ENCODE measurements around the gene FBXW9.
A peak's percentile ranks its signal among the peaks of the same experiment; 100 is the strongest.
"Not testable (repeated sequence)": the region's sequence is repeated elsewhere in the genome, so short reads cannot be mapped to it uniquely, and the experiment has no call there.

Gene FBXW9

GRCh38 chr19:12723641-12724426 is 27.4 kb upstream of the FBXW9 start, which contains the start of gene TNPO2:
TNPO2 (minus strand) TSS chr19:12723932; CDS start chr19:12720977, 2,955 bp downstream.
- Histone ChIP-seq H3K27ac (ENCODE audit: low read depth, low read length) (peak within 1 kb of the TSS; percentile 83), H3K36me3 (ENCODE audit: control insufficient read depth, insufficient read depth, low read length) (peaks cover 3% of the 10 kb centered on the region), H3K4me1 (ENCODE audit: control insufficient read depth, insufficient read depth, low read length) (peaks cover 11% of the 10 kb centered on the region), H3K4me3 (ENCODE audit: low read length) (peak within 1 kb of the TSS; percentile 91), H3K9ac (ENCODE audit: low read length) (peak within 1 kb of the TSS; percentile 61), H3K27me3 (ENCODE audit: control insufficient read depth, insufficient read depth, low read length) (no peaks in the 10 kb centered on the region)

GRCh38 chr19:12723381-12723640 is 26.9 kb upstream of the FBXW9 start:
- H3K4me3 ChIP-seq (ENCODE audit: low read length) = peak overlapping the region; percentile 91
- H3K9ac ChIP-seq (ENCODE audit: low read length) = peak overlapping the region; percentile 61
- H3K4me1 ChIP-seq (ENCODE audit: control insufficient read depth, insufficient read depth, low read length) = peaks cover 11% of the 10 kb centered on the region
- no peaks in the 10 kb centered on the region for H3K27me3 ChIP-seq (ENCODE audit: control insufficient read depth, insufficient read depth, low read length)
- H3K27ac ChIP-seq (ENCODE audit: low read depth, low read length) = peak overlapping the region; percentile 83
- H3K36me3 ChIP-seq (ENCODE audit: control insufficient read depth, insufficient read depth, low read length) = peaks cover 6% of the 10 kb centered on the region

- H3K9ac ChIP-seq (ENCODE audit: low read length) = peak overlapping the region; percentile 61
- peaks cover 11% of the 10 kb centered on the region for H3K4me1 ChIP-seq (ENCODE audit: control insufficient read depth, insufficient read depth, low read length)
Measured at GRCh38 chr19:12722566-12723380, 26.3 kb upstream of the FBXW9 start.

GRCh38 chr19:12721656-12722565 is 25.5 kb upstream of the FBXW9 start:
- H3K4me3 ChIP-seq (ENCODE audit: low read length) = peak overlapping the region; percentile 68
- no peaks in the 10 kb centered on the region for H3K27me3 ChIP-seq (ENCODE audit: control insufficient read depth, insufficient read depth, low read length)
- H3K27ac ChIP-seq (ENCODE audit: low read depth, low read length) = peak overlapping the region; percentile 94
- H3K36me3 ChIP-seq (ENCODE audit: control insufficient read depth, insufficient read depth, low read length) = peaks cover 11% of the 10 kb centered on the region
- peaks cover 11% of the 10 kb centered on the region for H3K4me1 ChIP-seq (ENCODE audit: control insufficient read depth, insufficient read depth, low read length)
- H3K9ac ChIP-seq (ENCODE audit: low read length) = peak overlapping the region; percentile 56

More at GRCh38 chr19:12722566-12723380, 26.3 kb upstream of the FBXW9 start:
- Histone ChIP-seq H3K4me3 (ENCODE audit: low read length) (peak overlapping the region; percentile 91), H3K36me3 (ENCODE audit: control insufficient read depth, insufficient read depth, low read length) (peaks cover 8% of the 10 kb centered on the region), H3K27ac (ENCODE audit: low read depth, low read length) (peak overlapping the region; percentile 94), H3K27me3 (ENCODE audit: control insufficient read depth, insufficient read depth, low read length) (no peaks in the 10 kb centered on the region)

GRCh38 chr19:12720851-12721655 is 24.6 kb upstream of the FBXW9 start:
- H3K36me3 ChIP-seq (ENCODE audit: control insufficient read depth, insufficient read depth, low read length) = peaks cover 15% of the 10 kb centered on the region
- no peaks in the 10 kb centered on the region for H3K27me3 ChIP-seq (ENCODE audit: control insufficient read depth, insufficient read depth, low read length)
- peaks cover 11% of the 10 kb centered on the region for H3K4me1 ChIP-seq (ENCODE audit: control insufficient read depth, insufficient read depth, low read length)
- peak overlapping the region; percentile 68 for H3K4me3 ChIP-seq (ENCODE audit: low read length)
- H3K27ac ChIP-seq (ENCODE audit: low read depth, low read length) = peak overlapping the region; percentile 94
- peak overlapping the region; percentile 54 for H3K9ac ChIP-seq (ENCODE audit: low read length)

GRCh38 chr19:12720296-12720695 is 23.9 kb upstream of the FBXW9 start:
- peak overlapping the region; percentile 68 for H3K4me3 ChIP-seq (ENCODE audit: low read length)
- peaks cover 11% of the 10 kb centered on the region for H3K4me1 ChIP-seq (ENCODE audit: control insufficient read depth, insufficient read depth, low read length)
- H3K27me3 ChIP-seq (ENCODE audit: control insufficient read depth, insufficient read depth, low read length) = no peaks in the 10 kb centered on the region
- H3K9ac ChIP-seq (ENCODE audit: low read length) = no peak overlapping the region
- peak overlapping the region; percentile 94 for H3K27ac ChIP-seq (ENCODE audit: low read depth, low read length)
- H3K36me3 ChIP-seq (ENCODE audit: control insufficient read depth, insufficient read depth, low read length) = peaks cover 21% of the 10 kb centered on the region

GRCh38 chr19:12715929-12716328 is 19.5 kb upstream of the FBXW9 start:
- H3K27ac ChIP-seq (ENCODE audit: low read depth, low read length) = no peak overlapping the region
- H3K27me3 ChIP-seq (ENCODE audit: control insufficient read depth, insufficient read depth, low read length) = no peaks in the 10 kb centered on the region
- peaks cover 4% of the 10 kb centered on the region for H3K4me1 ChIP-seq (ENCODE audit: control insufficient read depth, insufficient read depth, low read length)
- peaks cover 47% of the 10 kb centered on the region for H3K36me3 ChIP-seq (ENCODE audit: control insufficient read depth, insufficient read depth, low read length)
- no peak overlapping the region for H3K9ac ChIP-seq (ENCODE audit: low read length)
- no peak overlapping the region for H3K4me3 ChIP-seq (ENCODE audit: low read length)

GRCh38 chr19:12715102-12715501 is 18.7 kb upstream of the FBXW9 start:
- Histone ChIP-seq H3K36me3 (ENCODE audit: control insufficient read depth, insufficient read depth, low read length) (peaks cover 52% of the 10 kb centered on the region), H3K27ac (ENCODE audit: low read depth, low read length) (no peak overlapping the region), H3K27me3 (ENCODE audit: control insufficient read depth, insufficient read depth, low read length) (no peaks in the 10 kb centered on the region), H3K4me3 (ENCODE audit: low read length) (no peak overlapping the region), H3K9ac (ENCODE audit: low read length) (no peak overlapping the region), H3K4me1 (ENCODE audit: control insufficient read depth, insufficient read depth, low read length) (no peaks in the 10 kb centered on the region)

- not testable (repeated sequence) for H3K4me3 ChIP-seq (ENCODE audit: low read length); H3K27ac ChIP-seq (ENCODE audit: low read depth, low read length); H3K4me1 ChIP-seq (ENCODE audit: control insufficient read depth, insufficient read depth, low read length); H3K9ac ChIP-seq (ENCODE audit: low read length); H3K27me3 ChIP-seq (ENCODE audit: control insufficient read depth, insufficient read depth, low read length)
- H3K36me3 ChIP-seq (ENCODE audit: control insufficient read depth, insufficient read depth, low read length) = peaks cover 55% of the 10 kb centered on the region
Measured at GRCh38 chr19:12713304-12713703, 16.9 kb upstream of the FBXW9 start.

- peaks cover 52% of the 10 kb centered on the region for H3K36me3 ChIP-seq (ENCODE audit: control insufficient read depth, insufficient read depth, low read length)
- not testable (repeated sequence) for H3K27me3 ChIP-seq (ENCODE audit: control insufficient read depth, insufficient read depth, low read length); H3K4me1 ChIP-seq (ENCODE audit: control insufficient read depth, insufficient read depth, low read length); H3K9ac ChIP-seq (ENCODE audit: low read length); H3K27ac ChIP-seq (ENCODE audit: low read depth, low read length); H3K4me3 ChIP-seq (ENCODE audit: low read length)
Measured at GRCh38 chr19:12712077-12712476, 15.6 kb upstream of the FBXW9 start.

- no peaks in the 10 kb centered on the region for H3K4me1 ChIP-seq (ENCODE audit: control insufficient read depth, insufficient read depth, low read length)
- H3K27me3 ChIP-seq (ENCODE audit: control insufficient read depth, insufficient read depth, low read length) = no peaks in the 10 kb centered on the region
- H3K9ac ChIP-seq (ENCODE audit: low read length) = no peak overlapping the region
- H3K36me3 ChIP-seq (ENCODE audit: control insufficient read depth, insufficient read depth, low read length) = peaks cover 52% of the 10 kb centered on the region
- no peak overlapping the region for H3K4me3 ChIP-seq (ENCODE audit: low read length)
- H3K27ac ChIP-seq (ENCODE audit: low read depth, low read length) = no peak overlapping the region
Measured at GRCh38 chr19:12711187-12711586, 14.8 kb upstream of the FBXW9 start.

All from rectal smooth muscle tissue (tissue), 1 donor.